ENCODE measurements around the gene GRID2.

The GRID2 gene

GRCh38 chr4:92962831-92963230 lies 659.1 kb downstream of the GRID2 start:
- DNase-seq (ENCODE audit: low read depth in 3 of 3), result no peak

- no peak for DNase-seq (ENCODE audit: low read depth in 3 of 3)
Measured at GRCh38 chr4:92968556-92968955, 664.8 kb downstream of the GRID2 start.

GRCh38 chr4:92968996-92969395 lies 665.2 kb downstream of the GRID2 start:
- DNase-seq (ENCODE audit: low read depth in 3 of 3), result no peak

GRCh38 chr4:92969650-92970379 lies 666.0 kb downstream of the GRID2 start:
- no peak for DNase-seq (ENCODE audit: low read depth in 3 of 3)

GRCh38 chr4:92970996-92971395 lies 667.2 kb downstream of the GRID2 start:
- no peak for DNase-seq (ENCODE audit: low read depth in 3 of 3)

DNA sequence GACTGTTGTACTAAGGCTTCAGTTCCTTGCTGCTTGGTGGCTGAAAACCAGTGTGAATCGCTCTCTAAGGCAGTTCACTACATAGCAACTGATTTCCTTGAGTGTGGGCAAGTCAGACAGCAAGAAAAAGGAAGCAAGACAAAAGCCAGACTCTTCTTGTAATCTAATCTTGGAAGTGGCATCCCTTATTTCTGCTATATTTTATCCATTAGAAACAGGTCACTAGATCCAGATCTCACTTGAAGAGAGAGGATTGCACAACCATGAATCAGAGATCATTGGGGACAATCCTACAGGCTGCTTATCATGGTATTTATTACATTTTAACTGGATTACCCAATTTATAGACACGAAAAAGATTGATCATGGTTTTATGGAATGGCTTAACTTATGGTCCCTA lies 684.5 kb downstream of the GRID2 start:
- no peak for DNase-seq (ENCODE audit: low read depth in 3 of 3)

DNA sequence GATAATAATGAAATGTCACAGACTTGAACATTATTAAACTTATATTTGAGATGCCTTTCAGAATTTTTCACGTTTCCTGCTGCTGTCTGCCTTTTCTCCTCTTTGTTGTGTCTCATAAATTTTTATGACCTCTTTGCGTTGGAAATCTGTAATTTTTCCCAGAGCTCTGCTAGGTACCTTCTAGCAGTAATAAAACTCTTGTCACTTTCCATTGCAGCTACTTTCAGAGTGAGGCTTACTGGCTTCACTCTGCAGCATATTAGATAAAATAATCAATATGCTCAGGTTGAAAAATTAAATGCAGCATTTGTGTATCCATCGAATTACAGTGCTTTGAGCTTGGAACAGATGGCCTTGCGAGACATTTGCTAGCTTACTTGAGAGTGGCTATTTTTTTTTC lies 689.0 kb downstream of the GRID2 start:
- DNase-seq (ENCODE audit: low read depth in 3 of 3), result no peak

- no peak for DNase-seq (ENCODE audit: low read depth in 3 of 3)
Measured at GRCh38 chr4:92994727-92995126, 691.0 kb downstream of the GRID2 start.

DNA sequence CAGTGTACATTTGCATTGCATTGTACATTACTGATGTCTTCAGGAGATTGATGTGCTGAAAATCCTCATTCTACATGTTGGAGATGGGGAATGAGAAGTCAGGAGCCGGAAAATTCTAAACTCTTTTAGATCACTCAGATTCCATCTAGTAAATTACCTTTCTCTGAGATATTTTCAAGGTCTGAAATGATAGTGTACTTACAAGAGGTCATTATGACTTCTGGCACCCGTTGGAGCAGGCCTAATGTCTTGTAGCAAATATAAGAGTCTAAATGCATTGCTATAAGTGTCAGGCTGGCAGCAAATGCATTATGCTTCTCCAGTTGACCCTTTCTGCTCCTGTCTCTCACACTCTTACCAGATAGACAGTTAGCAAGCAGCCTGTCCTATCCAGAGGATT lies 692.8 kb downstream of the GRID2 start:
- DNase-seq (ENCODE audit: low read depth in 3 of 3), result no peak

- DNase-seq (ENCODE audit: low read depth in 3 of 3), result no peak
Measured at GRCh38 chr4:93000910-93001309, 697.1 kb downstream of the GRID2 start.

GRCh38 chr4:93002240-93002639 lies 698.5 kb downstream of the GRID2 start:
- DNase-seq (ENCODE audit: low read depth in 3 of 3), result no peak

DNA sequence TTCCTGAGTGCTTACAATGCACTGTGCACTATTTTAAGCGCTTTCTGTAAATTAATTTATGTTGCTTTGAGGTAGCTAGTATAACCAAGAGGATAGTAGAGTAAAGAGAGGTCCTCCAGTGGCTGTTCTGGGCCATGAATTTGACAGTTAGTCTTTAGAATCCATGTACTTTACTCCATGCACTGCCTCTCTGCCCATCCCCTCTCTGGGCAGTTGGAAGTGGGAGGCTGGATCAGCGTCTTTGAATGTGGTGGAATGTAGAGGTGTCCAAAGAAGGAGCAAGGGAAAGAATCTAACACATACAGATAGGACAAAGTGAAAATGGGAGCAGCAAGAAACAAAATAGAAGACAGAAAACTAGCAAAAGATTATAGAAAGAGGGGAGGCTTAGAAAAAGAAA lies 712.6 kb downstream of the GRID2 start:
- DNase-seq (ENCODE audit: low read depth in 3 of 3), result no peak

- DNase-seq (ENCODE audit: low read depth in 3 of 3), result no peak
Measured at GRCh38 chr4:93018243-93018642, 714.5 kb downstream of the GRID2 start.

DNA sequence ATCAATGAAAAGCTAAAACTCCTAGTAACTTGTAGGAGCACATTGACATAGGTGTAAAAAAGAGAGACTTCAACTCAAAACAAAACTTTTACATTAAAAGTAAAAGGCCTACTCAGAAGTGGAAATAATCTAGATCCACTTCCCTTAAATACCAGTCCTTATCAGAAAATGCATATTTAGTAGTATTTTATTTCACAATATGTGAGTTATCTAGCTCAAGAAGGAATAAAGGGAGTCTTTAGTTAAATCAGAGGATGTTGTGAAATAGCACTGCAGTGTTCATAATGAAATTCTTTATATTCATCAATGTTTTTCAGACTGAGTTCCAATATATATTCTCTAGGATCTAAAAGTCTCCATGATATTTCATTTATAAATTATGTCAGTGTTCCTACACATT lies 715.0 kb downstream of the GRID2 start:
- DNase-seq (ENCODE audit: low read depth in 3 of 3), result no peak

GRCh38 chr4:93029769-93030168 lies 726.0 kb downstream of the GRID2 start:
- DNase-seq (ENCODE audit: low read depth in 3 of 3), result no peak

GRCh38 chr4:93030670-93031069 lies 726.9 kb downstream of the GRID2 start:
- no peak for DNase-seq (ENCODE audit: low read depth in 3 of 3)

DNA sequence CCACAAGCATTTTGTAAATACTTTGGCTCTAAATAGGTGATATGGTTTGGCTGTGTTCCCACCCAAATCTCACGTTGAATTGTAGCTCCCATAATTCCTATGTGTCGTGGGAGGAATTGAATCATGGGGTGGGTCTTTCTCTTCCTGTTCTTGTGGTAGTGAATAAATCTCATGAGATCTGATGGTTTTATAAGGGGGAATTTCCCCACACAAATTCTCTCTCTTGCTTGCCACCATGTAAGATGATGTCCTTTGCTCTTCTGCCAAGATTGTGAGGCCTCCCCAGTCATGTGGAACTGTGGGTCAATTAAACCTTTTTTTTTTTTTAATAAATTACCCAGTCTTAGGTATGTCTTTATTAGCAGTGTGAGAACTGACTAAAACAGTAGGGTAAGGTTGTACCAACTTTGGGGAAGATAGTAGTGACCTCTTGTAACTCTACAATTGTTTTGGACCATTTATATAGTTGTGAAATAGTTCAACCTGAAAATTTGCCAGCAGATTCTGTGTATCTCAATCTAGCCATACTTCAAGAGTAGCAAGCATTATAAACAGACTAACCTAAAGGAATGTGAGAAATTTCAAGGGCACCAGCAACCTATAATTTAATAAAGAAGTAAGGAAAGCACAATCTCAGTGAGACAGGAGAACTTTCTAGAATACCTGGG lies 727.8 kb downstream of the GRID2 start:
- DNase-seq (ENCODE audit: low read depth in 3 of 3), result no peak

- DNase-seq (ENCODE audit: low read depth in 3 of 3), result no peak
Measured at GRCh38 chr4:93042746-93043145, 739.0 kb downstream of the GRID2 start.

- DNase-seq (ENCODE audit: low read depth in 3 of 3), result no peak
Measured at GRCh38 chr4:93053140-93053539, 749.4 kb downstream of the GRID2 start.

DNA sequence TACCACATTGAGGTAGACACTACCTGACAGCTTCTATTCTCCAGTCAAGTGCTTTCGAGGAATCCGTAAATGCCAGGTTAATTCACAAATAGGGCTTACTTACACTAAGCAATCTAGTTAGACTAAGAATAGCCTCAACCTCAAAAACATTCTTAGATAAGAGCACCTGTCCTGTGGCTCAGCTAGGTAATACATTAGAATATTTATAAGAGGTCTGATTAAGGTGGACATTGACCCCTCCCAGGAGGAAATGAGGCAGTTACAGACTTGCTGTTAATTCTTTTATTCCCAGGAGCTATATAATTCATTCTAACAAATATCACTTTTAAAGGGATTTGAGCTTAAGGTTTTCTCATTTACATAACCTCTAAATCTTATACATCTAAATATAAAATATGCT lies 758.1 kb downstream of the GRID2 start:
- DNase-seq (ENCODE audit: low read depth in 3 of 3), result no peak

- DNase-seq (ENCODE audit: low read depth in 3 of 3), result no peak
Measured at GRCh38 chr4:93063325-93063724, 759.6 kb downstream of the GRID2 start.

DNA sequence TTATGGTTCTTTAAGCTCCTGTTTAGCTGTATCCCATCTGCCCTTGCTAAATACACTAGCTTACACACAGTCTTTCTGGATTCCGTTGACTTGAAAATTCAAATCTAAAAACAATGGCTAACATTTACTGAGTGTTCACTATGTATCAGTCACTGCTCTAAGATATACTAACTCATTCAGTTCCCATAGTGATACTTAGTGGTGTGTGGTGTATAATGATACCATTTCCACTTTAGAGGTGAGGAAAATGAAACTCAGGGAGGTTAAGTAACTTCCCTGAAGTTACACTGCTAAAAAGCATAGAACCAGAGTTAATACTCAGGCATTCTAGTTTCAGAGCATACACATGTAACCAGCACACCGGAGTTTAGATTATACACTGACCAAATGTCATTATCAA lies 762.0 kb downstream of the GRID2 start:
- no peak for DNase-seq (ENCODE audit: low read depth in 3 of 3)

DNA sequence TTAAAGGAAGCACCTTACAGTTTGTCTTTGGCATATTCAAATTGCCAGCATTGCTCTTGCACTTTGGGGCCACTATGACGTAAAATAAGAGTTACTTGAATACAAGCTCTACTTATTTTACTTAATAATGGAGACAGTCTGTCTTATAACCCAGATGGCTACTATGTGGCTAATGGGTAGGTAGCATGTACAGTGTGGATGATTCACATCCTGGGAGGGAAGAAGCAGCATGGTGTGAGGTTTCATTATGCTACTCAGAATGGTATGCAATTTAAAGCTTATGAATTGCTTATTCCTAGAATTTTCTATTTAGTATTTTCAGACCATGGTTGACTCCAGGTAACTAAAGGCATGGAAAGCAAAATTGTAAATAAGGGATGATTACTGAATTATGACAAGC lies 763.0 kb downstream of the GRID2 start:
- DNase-seq (ENCODE audit: low read depth in 3 of 3), result no peak

DNA sequence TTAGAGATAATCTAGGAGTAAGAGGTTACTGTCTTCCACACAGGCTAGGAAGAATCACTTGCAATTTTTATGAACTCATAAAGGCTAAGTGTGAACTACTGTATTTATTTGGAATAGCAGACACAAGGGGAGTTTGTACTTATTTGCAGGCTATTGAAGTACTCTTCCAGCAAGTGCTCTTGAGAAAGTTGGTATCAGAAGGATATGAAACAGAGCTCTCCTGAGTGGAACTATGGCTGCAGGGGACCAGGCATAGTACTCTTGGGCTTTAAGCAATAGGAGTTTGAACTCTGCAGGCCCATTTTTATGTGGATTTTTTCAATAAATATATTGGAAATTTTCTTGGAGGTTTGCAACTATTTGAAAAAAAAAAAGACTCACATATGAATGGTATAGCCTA lies 768.5 kb downstream of the GRID2 start:
- no peak for DNase-seq (ENCODE audit: low read depth in 3 of 3)
